Measurements from ENCODE around the gene WIPI1. TPM values are rescaled to one million over a fixed set of nuclear protein-coding genes. Genes with fewer than 3 reads are reported as not detected.
A peak's percentile ranks its signal among the peaks of the same experiment; 100 is the strongest.

Gene WIPI1
- total RNA-seq, 1 experiment from 2014 or later = 38.4 TPM

DNA sequence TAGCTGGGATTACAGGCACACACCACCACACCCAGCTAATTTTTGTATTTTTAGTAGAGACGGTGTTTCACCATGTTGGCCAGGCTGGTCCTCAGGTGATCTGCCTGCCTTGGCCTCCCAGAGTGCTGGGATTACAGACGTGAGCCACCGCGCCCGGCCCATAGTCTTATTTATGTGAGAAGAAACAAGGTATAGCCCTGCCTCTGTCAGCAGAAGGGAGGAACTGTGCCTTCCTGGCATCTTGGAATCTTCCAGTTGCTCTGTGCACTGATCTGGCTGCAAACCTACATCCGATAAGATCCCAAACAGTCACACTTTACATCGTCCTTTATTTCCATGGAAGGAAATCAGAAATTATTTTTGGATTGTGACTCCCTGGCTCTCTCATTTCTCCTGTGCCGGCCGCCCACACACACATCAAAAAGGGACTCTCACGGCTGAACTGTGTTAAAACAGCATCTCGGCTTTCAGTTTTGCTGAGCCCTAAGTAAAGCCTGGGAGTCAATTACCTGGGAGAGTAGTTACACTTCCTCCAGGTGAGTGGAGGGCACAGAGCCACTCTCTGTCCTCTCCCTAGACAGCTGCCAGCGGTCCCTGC is 23.3 kb downstream of the WIPI1 start:
- peaks cover 52% of the 10 kb centered on the region for H3K36me3 Mint-ChIP-seq (ENCODE audit: insufficient read depth, unreplicated experiment)
- H3K9me3 Mint-ChIP-seq (ENCODE audit: unreplicated experiment) = no peaks in the 10 kb centered on the region
- ChIA-PET CTCF (interaction anchor here (0.6 to 8.0 kb wide), 3 partner anchors 170 to 323 kb away, joined by 3 to 78 read pairs (median 3); no protein-coding TSS in a partner anchor), POLR2A (interaction anchor here (4.4 kb wide), 1 partner anchor 23 kb away, joined by 28 read pairs; the partner anchor contains the start of gene WIPI1)
- BruUV-seq (replicated peaks) = no TSS peak
- H3K27me3 Mint-ChIP-seq (ENCODE audit: insufficient read depth, unreplicated experiment) = no peaks in the 10 kb centered on the region
- intact Hi-C loops (cut with micrococcal nuclease) = no loop called here
- DNase-seq (ENCODE audit: unreplicated experiment) = no peak
- no peak overlapping the region for H3K27ac Mint-ChIP-seq (ENCODE audit: low read depth, unreplicated experiment)
- TF ChIP-seq, protein P1, sequence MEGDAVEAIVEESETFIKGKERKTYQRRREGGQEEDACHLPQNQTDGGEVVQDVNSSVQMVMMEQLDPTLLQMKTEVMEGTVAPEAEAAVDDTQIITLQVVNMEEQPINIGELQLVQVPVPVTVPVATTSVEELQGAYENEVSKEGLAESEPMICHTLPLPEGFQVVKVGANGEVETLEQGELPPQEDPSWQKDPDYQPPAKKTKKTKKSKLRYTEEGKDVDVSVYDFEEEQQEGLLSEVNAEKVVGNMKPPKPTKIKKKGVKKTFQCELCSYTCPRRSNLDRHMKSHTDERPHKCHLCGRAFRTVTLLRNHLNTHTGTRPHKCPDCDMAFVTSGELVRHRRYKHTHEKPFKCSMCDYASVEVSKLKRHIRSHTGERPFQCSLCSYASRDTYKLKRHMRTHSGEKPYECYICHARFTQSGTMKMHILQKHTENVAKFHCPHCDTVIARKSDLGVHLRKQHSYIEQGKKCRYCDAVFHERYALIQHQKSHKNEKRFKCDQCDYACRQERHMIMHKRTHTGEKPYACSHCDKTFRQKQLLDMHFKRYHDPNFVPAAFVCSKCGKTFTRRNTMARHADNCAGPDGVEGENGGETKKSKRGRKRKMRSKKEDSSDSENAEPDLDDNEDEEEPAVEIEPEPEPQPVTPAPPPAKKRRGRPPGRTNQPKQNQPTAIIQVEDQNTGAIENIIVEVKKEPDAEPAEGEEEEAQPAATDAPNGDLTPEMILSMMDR (IDR thresholded peaks at IDR 0.05; ENCODE audit: unreplicated experiment) = no peak
- H3K4me1 Mint-ChIP-seq (ENCODE audit: insufficient read depth, unreplicated experiment) = peaks cover 9% of the 10 kb centered on the region
- no peak overlapping the region for H3K4me3 Mint-ChIP-seq (ENCODE audit: unreplicated experiment)

DNA sequence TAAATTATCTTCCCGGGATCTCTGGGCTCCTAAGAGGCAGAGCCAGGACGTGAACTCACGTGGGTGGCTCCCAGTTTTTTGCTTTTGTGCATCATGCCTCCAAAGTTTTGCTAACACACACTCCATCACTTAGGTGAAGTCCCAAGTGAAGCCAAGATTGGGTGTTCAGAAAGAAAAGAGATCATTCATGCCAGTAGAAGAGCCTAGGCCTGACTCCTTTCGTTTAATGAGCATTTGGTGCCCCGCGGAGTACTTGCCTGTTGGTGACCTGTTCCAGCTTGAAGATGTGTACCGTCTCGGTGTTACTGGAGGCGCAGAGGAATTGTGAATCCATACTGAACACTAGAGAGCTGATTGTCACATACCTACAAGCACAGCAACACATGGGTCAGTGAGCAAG is 24.1 kb downstream of the WIPI1 start:
- intact Hi-C loops (cut with micrococcal nuclease) = no loop called here
- DNase-seq (ENCODE audit: unreplicated experiment) = no peak
- BruUV-seq (replicated peaks) = no TSS peak
- Mint-ChIP-seq H3K9me3 (ENCODE audit: unreplicated experiment) (no peaks in the 10 kb centered on the region), H3K36me3 (ENCODE audit: insufficient read depth, unreplicated experiment) (peaks cover 56% of the 10 kb centered on the region), H3K4me3 (ENCODE audit: unreplicated experiment) (no peak overlapping the region), H3K4me1 (ENCODE audit: insufficient read depth, unreplicated experiment) (peaks cover 9% of the 10 kb centered on the region), H3K27ac (ENCODE audit: low read depth, unreplicated experiment) (no peak overlapping the region), H3K27me3 (ENCODE audit: insufficient read depth, unreplicated experiment) (no peaks in the 10 kb centered on the region)
- ChIA-PET CTCF (interaction anchor here (0.9 to 8.0 kb wide), 4 partner anchors 27 to 170 kb away, joined by 4 to 78 read pairs (median 4); no protein-coding TSS in a partner anchor), POLR2A (interaction anchor here (4.4 kb wide), 1 partner anchor 24 kb away, joined by 28 read pairs; the partner anchor contains the start of gene WIPI1)
- TF ChIP-seq, protein P1 (IDR thresholded peaks at IDR 0.05; ENCODE audit: unreplicated experiment) = no peak

DNA sequence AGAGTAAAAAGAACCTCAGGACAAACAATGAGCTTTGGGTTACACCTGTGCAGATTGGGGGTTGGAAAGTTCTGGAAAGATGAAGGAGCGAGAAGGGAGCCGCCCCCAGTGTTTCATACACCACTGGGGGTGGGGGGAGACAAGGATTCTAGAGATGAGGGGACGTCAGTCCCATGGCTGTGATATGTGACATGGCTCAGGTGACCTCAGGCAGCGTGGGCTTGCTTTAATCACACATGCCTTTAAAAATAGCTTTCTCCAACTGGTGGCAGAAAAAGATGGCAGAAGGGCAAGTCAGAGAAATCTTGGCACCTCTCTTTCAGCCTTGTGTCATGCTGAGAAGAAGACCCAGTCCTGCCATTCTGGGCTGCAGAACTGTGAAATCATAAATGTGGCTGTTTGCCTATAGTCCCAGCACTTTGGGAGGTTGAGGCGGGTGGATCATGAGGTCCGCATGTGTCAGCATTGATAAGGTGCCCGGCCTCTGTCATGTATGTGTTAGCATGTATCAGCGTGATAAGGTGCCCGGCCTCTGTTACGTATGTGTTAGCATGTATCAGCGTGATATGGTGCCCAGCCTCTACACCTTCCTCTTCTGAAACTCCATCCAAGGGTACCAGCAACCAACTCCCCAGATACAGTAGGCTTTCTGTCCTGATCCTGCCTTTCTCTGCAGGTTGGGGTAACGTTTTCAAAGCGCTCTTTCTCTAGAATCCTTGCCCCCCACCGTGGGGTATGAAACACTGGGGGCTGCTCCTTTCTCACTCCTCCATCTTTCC is 25.0 kb downstream of the WIPI1 start:
- no peak overlapping the region for H3K4me3 Mint-ChIP-seq (ENCODE audit: unreplicated experiment)
- CTCF ChIA-PET = interaction anchor here (0.6 to 8.0 kb wide), 7 partner anchors 24 to 255 kb away, joined by 3 to 78 read pairs (median 4); no protein-coding TSS in a partner anchor
- POLR2A ChIA-PET = no interaction called here

DNA sequence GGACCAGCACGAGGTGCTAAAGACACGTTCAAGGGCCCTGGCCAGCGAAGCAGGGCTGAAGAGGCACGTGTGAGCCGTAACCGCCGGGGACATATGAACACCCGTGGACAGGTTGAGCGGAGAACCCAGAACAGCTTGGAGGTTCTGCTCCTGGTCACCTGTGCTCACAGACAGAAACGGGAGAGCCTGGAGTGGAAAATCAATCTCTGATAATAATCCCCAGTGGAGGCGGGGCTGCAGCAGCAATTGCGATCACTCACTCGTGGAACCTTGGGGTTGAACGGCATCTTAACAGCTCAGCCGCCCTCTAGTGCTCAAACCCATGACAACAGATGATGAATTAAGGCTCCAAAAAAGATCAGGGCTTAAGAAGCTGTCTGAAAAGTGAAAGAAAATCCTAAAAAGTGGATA is 25.6 kb downstream of the WIPI1 start:
- ChIA-PET POLR2A (no interaction called here), CTCF (interaction anchor here (0.6 to 8.0 kb wide), 4 partner anchors 24 to 254 kb away, joined by 3 to 78 read pairs (median 4); no protein-coding TSS in a partner anchor)
- intact Hi-C loops (cut with micrococcal nuclease) = no loop called here
- TF ChIP-seq, protein P1 (IDR thresholded peaks at IDR 0.05; ENCODE audit: unreplicated experiment) = peak; percentile 9
- peak; percentile 20 for DNase-seq (ENCODE audit: unreplicated experiment)
- H3K9me3 Mint-ChIP-seq (ENCODE audit: unreplicated experiment) = no peaks in the 10 kb centered on the region
- peaks cover 9% of the 10 kb centered on the region for H3K4me1 Mint-ChIP-seq (ENCODE audit: insufficient read depth, unreplicated experiment)
- H3K4me3 Mint-ChIP-seq (ENCODE audit: unreplicated experiment) = no peak overlapping the region
- no peak overlapping the region for H3K27ac Mint-ChIP-seq (ENCODE audit: low read depth, unreplicated experiment)
- no peaks in the 10 kb centered on the region for H3K27me3 Mint-ChIP-seq (ENCODE audit: insufficient read depth, unreplicated experiment)
- H3K36me3 Mint-ChIP-seq (ENCODE audit: insufficient read depth, unreplicated experiment) = peaks cover 66% of the 10 kb centered on the region
- no TSS peak for BruUV-seq (replicated peaks)

More for the DNA sequence above, 25.0 kb downstream of the WIPI1 start:
- H3K27me3 Mint-ChIP-seq (ENCODE audit: insufficient read depth, unreplicated experiment) = no peaks in the 10 kb centered on the region
- H3K36me3 Mint-ChIP-seq (ENCODE audit: insufficient read depth, unreplicated experiment) = peaks cover 65% of the 10 kb centered on the region
- intact Hi-C loops (cut with micrococcal nuclease) = no loop called here
- no peak overlapping the region for H3K27ac Mint-ChIP-seq (ENCODE audit: low read depth, unreplicated experiment)
- DNase-seq (ENCODE audit: unreplicated experiment) = no peak
- no TSS peak for BruUV-seq (replicated peaks)
- TF ChIP-seq, protein P1 (IDR thresholded peaks at IDR 0.05; ENCODE audit: unreplicated experiment) = no peak
- H3K4me1 Mint-ChIP-seq (ENCODE audit: insufficient read depth, unreplicated experiment) = peaks cover 9% of the 10 kb centered on the region
- no peaks in the 10 kb centered on the region for H3K9me3 Mint-ChIP-seq (ENCODE audit: unreplicated experiment)
